ENCODE data around the gene SLC12A7. TPM values are rescaled to one million over a fixed set of nuclear protein-coding genes. Genes with fewer than 3 reads are reported as not detected.

The SLC12A7 gene
- total and polyA plus RNA-seq, 11 donors = 66.3 to 159 (median 128) TPM

- peaks cover 5 to 100% (median 76%) of the 10 kb centered on the region in 9 donors for H3K36me3 ChIP-seq
Measured at GRCh38 chr5:1088726-1089125, 23.1 kb downstream of the SLC12A7 start.

GRCh38 chr5:1088031-1088430 lies 23.8 kb downstream of the SLC12A7 start:
- no peak for ATAC-seq
- WGBS, 4 donors = 97 to 98% (median 98%) methylated on average over 24 to 26 of the region's 26 CpGs
- peaks cover 5 to 100% (median 76%) of the 10 kb centered on the region in 9 donors for H3K36me3 ChIP-seq

More at GRCh38 chr5:1088726-1089125, 23.1 kb downstream of the SLC12A7 start:
- DNase-seq (no peak), ATAC-seq (no peak)
- peaks cover 0 to 48% (median 27%) of the 10 kb centered on the region in 12 donors for H3K4me1 ChIP-seq
- no peak overlapping the region for H3K4me3 ChIP-seq
- no peaks in the 10 kb centered on the region for H3K9me3 ChIP-seq
- intact Hi-C loops (cut with DNase I) = loop anchor here in 1 of 10 donors (5.0 kb wide), 1 partner anchor 41 kb away; no protein-coding TSS in a partner anchor
- H3K27me3 ChIP-seq = no peaks in the 10 kb centered on the region
- no peak for TF ChIP-seq CTCF (IDR thresholded peaks at IDR 0.05)
- no peak for TF ChIP-seq POLR2A (IDR thresholded peaks at IDR 0.05)
- 92 to 96% (median 95%) methylated on average over 14 to 30 of the region's 30 CpGs for WGBS, 4 donors
- H3K27ac ChIP-seq = peak overlapping the region in 4 of 12 donors; percentile 66 to 81 (median 74)

GRCh38 chr5:1087428-1087827 lies 24.4 kb downstream of the SLC12A7 start:
- no peak for TF ChIP-seq CTCF (IDR thresholded peaks at IDR 0.05)
- no peak for TF ChIP-seq POLR2A (IDR thresholded peaks at IDR 0.05)
- H3K36me3 ChIP-seq = peaks cover 5 to 98% (median 77%) of the 10 kb centered on the region in 9 donors
- DNase-seq = no peak
- H3K9me3 ChIP-seq = no peaks in the 10 kb centered on the region
- peaks cover 0 to 36% (median 23%) of the 10 kb centered on the region in 12 donors for H3K4me1 ChIP-seq
- WGBS, 4 donors = 96 to 97% (median 97%) methylated on average over 25 of the region's 25 CpGs
- intact Hi-C loops (cut with DNase I) = loop anchor here in 1 of 10 donors (5.0 kb wide), 1 partner anchor 40 kb away; no protein-coding TSS in a partner anchor
- no peak for ATAC-seq
- H3K27me3 ChIP-seq = no peaks in the 10 kb centered on the region
- no peak overlapping the region for H3K4me3 ChIP-seq
- H3K27ac ChIP-seq = no peak overlapping the region

More at GRCh38 chr5:1088031-1088430, 23.8 kb downstream of the SLC12A7 start:
- H3K27me3 ChIP-seq = no peaks in the 10 kb centered on the region
- no peak for DNase-seq
- intact Hi-C loops (cut with DNase I) = loop anchor here in 1 of 10 donors (5.0 kb wide), 1 partner anchor 41 kb away; no protein-coding TSS in a partner anchor
- H3K4me1 ChIP-seq = peaks cover 0 to 42% (median 25%) of the 10 kb centered on the region in 12 donors
- no peak overlapping the region for H3K4me3 ChIP-seq
- TF ChIP-seq CTCF (IDR thresholded peaks at IDR 0.05) (no peak), POLR2A (IDR thresholded peaks at IDR 0.05) (no peak)
- H3K9me3 ChIP-seq = no peaks in the 10 kb centered on the region
- H3K27ac ChIP-seq = no peak overlapping the region

- TF ChIP-seq POLR2A (IDR thresholded peaks at IDR 0.05) = no peak
- H3K36me3 ChIP-seq = peaks cover 5 to 93% (median 72%) of the 10 kb centered on the region in 9 donors
- DNase-seq = no peak
- intact Hi-C loops (cut with DNase I) = loop anchor here in 1 of 10 donors (5.0 kb wide), 1 partner anchor 40 kb away; no protein-coding TSS in a partner anchor
- H3K9me3 ChIP-seq = no peaks in the 10 kb centered on the region
- ATAC-seq = no peak
- WGBS, 4 donors = 93 to 95% (median 94%) methylated on average over 21 to 31 of the region's 31 CpGs
- H3K4me3 ChIP-seq = no peak overlapping the region
- H3K27ac ChIP-seq = no peak overlapping the region
- H3K4me1 ChIP-seq = peaks cover 0 to 32% (median 23%) of the 10 kb centered on the region in 12 donors
- no peaks in the 10 kb centered on the region for H3K27me3 ChIP-seq
Measured at GRCh38 chr5:1086871-1087270, 25.0 kb downstream of the SLC12A7 start.

All from heart left ventricle (tissue), 16 donors.